ENCODE measurements around the gene LRRC58.
"Not testable (repeated sequence)": the region's sequence is repeated elsewhere in the genome, so short reads cannot be mapped to it uniquely, and the experiment has no call there.

The LRRC58 gene

DNA sequence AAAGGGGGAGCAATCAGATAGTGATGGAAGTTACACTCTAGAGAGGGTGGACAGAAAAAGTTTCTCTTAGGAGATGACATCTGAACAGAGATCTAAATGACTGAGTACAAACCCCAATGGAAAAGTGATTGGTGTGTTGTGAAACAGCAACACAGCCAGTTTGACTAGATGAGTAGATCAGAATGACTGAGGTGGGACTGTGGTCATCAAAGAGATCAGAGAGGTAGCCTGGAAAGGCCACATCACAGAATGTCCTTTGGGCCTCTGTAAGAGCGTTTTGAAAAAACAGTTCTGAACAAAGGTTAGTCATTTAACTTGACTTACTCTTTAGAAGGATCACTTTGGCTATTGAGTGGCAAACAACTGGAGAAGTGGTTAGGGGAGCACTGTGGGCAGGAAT is 10.6 kb downstream of the LRRC58 start:
- no peak for DNase-seq

GRCh38 chr3:120332646-120333045 is 16.5 kb downstream of the LRRC58 start:
- DNase-seq = no peak

DNA sequence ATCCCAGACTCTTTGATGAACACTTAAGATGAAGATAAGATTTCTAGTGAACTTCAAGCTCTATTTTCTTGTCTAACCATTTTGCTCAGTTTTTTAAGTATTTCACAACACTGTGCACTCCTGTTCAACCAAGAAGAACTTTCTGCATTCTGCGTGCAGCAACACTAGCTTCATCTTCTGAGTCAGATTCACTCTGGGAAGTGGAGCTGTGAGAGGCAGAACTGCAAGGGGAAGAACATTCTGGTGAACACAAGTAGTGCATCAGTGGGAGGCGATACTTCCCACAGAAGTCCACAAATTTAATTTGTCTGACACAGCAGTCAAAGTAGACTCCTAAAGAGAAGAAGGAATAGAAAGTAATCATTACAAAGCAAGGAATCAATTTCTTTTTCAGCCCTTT is 18.1 kb downstream of the LRRC58 start:
- no peak for DNase-seq

GRCh38 chr3:120326784-120327183 is 22.4 kb downstream of the LRRC58 start:
- no peak for DNase-seq

DNA sequence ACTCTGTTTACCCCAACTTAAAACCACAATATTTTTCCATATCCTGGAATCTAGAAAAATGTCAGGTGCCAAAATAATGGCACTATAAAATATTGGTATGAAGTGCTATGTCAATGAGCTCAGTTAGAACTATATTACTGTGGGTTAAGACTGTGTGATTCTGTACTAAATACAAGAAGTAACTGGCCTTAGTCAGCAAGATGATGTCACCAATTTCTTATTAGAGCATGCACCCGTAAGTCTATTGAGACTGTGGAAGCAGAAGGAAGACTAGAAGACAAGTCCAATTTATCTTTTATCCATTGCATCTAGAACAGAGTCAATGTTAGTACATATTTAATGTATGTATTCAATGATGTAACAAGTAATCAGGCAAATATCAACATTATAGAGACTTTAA is 25.0 kb downstream of the LRRC58 start:
- DNase-seq = no peak

DNA sequence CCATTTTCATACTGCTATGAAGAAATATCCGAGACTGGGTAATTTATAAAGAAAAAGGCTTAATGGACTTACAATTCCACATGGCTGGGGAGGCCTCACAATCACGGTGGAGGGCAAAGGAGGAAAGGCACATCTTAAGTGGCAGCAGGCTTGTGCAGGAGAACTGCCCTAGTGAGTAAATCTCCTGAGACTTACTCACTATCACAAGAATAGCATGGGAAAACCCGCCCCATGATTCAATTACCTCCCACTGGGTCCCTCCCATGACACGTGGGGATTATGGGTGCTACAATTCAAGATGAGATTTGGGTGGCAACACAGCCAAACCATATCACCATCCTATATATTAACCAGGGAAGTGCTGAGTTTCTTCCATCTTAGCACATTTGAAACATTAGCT is 25.4 kb downstream of the LRRC58 start:
- peak in 1 of 2 donors; percentile 40 for DNase-seq

- DNase-seq = peak in 1 of 2 donors; percentile 6
These were observed 37.0 kb downstream of the LRRC58 start for GRCh38 chr3:120311863-120312794.

GRCh38 chr3:120306519-120307455 is 42.4 kb downstream of the LRRC58 start:
- no peak for DNase-seq

- DNase-seq = no peak
These were observed 44.5 kb downstream of the LRRC58 start for GRCh38 chr3:120304616-120305015.

DNA sequence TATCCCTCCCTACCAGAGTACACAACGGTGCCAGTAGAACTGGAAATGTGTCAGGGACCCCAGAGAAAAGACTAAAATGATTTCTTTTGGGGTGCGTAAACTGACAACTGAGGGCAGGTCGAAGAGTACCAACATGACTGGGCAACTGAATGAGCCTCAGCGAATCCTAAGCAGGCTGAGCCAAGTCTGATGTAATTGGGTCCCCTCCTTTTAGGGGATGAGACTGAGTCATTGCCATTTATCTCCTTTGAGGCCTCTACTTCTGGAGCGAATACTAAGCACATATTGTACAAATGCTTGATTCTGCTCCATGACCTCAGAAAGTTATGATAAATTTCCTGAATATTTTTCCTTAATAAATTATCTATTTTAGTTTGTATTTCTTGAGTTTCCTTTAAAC is 46.8 kb downstream of the LRRC58 start:
- DNase-seq = no peak

DNA sequence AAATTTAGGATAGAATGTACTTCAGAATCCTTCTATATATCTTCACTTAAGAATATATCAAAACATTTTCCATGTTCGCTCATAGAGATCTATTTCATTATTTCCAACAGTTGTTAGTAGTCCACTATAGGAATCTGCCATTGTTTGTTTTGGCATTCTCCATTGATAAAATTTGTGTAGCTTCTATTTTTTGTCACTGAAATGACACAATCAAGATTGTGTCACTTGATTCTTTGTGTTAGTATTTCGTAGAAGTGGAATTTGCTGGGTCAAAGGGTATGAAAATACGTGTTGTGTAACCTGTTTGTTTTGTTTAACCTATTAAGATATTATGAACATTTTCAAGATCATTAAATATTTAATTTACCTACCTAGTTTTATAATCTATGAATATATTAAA is 48.2 kb downstream of the LRRC58 start:
- no peak for DNase-seq

DNA sequence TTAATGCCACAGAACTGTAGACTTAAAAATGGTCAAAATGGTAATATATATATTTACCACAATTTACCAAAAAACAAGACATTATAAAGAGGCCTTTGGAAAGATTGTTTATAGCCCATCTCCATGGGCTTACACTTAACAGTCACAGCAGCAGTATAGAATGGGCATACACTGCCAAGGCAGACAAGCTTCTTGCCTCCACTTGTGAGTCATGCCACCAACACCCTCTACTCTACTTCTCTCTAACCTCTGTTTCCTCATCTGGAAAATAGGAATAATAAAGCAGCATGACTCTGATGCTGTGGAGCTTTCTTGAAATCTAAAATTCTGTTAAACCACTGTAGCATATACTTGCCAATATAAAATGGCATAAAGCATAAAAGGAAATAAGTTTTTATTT is 49.8 kb downstream of the LRRC58 start:
- DNase-seq = no peak

GRCh38 chr3:120298996-120299395 is 50.2 kb downstream of the LRRC58 start:
- DNase-seq = no peak

GRCh38 chr3:120291552-120291951 is 57.6 kb downstream of the LRRC58 start:
- not testable (repeated sequence) for DNase-seq

DNA sequence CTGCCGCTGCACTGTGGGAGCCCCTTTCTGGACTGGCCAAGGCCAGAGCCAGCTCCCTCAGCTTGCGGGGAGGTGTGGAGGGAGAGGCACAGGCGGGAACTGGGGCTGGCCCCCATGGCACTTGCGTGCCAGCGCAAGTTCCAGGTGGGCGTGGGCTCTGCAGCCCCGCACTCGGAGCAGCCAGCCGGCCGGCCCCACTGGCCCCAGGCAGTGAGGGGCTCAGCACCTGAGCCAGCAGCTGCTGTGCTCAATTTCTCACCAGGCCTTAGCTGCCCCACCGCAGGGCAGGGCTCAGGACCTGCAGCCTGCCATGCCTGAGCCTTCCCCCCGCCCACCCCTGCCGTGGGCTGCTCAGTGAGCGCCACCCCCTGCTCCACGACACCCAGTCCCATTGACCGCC is 59.5 kb downstream of the LRRC58 start:
- DNase-seq = no peak

DNA sequence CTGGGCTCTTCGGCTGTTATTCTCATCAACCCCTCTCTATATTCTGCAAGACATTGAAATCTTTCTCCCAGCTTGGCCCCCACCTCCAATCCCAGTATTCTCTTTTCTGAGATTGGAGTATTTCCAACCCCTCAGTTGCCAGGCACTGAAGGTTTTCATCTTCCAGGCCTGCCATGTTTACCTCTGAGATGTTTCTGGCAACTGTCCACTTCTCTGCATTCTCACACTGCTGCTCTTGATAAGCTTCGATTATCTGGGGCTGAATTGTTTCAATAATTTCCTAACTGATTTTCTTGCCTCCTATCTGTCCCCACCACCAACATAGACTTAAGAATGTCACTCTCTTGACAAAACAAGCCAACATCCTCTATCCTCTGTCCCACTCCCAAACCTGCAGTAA is 62.7 kb downstream of the LRRC58 start:
- no peak for DNase-seq

- DNase-seq = no peak
These were observed 63.7 kb downstream of the LRRC58 start for GRCh38 chr3:120285508-120285841.

GRCh38 chr3:120284747-120285507 is 64.2 kb downstream of the LRRC58 start, which contains the start of gene GPR156:
Gene GPR156 (minus strand): TSS chr3:120285222. CDS start chr3:120244098, 41,124 bp downstream.
- DNase-seq = peak in 1 of 2 donors; percentile 14

GRCh38 chr3:120281261-120281660 is 67.9 kb downstream of the LRRC58 start:
- no peak for DNase-seq

GRCh38 chr3:120280566-120280965 is 68.6 kb downstream of the LRRC58 start:
- DNase-seq = no peak

GRCh38 chr3:120280026-120280425 is 69.1 kb downstream of the LRRC58 start:
- DNase-seq = no peak

- no peak for DNase-seq
These were observed 72.4 kb downstream of the LRRC58 start for GRCh38 chr3:120276767-120277166.

GRCh38 chr3:120275618-120276017 is 73.5 kb downstream of the LRRC58 start:
- no peak for DNase-seq
